Choroid plexus epithelial cell (primary cell): ENCODE measurements around the gene CCDC34.

Source experiments
- DNase-seq: peaks from one replicate; pipeline ENCODE4 v3.0.0-alpha.2; 2010; ENCODE audit warnings: low read depth
- H3K4me3 ChIP-seq: 2 replicates; pipeline ENCODE4 v1.5.1; 2011; ENCODE audit warnings: low read depth, mild to moderate bottlenecking, control low read depth, low read length, moderate library complexity
- CTCF ChIP-seq: conservative IDR thresholded peaks from 2 replicates; pipeline ENCODE4 v1.5.1; 2011; ENCODE audit warnings: low read depth, mild to moderate bottlenecking, control low read depth, inconsistent platforms, low read length, moderate library complexity

CCDC34 gene

DNA sequence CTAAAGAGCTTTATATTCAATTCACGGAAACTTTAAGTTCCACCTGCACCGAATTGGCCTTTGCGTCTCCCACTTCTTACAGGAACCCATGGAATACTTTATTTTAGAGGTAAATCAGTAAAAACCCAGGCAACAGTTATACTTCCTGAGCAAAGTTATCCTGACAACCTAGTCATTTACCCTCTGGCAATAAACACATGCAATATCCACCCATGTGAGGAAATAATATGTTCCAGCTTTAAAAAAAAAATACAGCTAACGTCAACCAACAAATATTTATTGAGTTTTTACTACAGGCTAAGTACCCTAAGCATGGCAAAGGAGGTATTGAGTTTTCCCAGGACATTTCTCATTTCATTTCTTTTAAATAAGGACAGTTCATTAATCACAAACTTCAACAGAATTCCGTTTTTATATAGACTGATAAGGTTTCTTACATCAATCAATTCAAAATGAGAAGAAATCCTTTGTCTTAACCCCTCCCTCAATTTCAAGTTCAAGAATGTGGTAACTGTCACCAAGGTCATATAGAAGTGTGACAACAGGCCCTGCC, 38.3 kb upstream of the CCDC34 start:
- H3K4me3 ChIP-seq: no peak overlapping the region
- TF ChIP-seq CTCF: no peak
- DNase-seq: no peak

DNA sequence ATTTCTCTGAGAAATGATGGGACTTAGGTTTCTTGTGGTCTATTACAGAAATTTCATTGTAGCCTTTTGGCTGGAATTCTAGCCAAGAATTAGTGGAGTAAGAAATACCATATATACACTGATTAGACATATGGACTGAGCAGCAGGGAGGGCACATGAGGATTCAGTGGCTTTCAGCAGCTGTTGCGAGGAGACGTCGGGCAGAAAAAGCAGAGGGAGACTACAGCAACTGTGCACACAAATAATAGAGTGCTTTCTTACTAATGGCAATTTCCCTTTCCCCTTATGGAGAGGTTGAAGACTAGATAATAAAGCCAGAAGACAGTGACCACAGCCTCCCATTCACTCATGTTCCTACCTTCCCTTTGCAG, 35.4 kb upstream of the CCDC34 start:
- no peak for DNase-seq
- no peak for TF ChIP-seq CTCF
- H3K4me3 ChIP-seq: no peak overlapping the region

GRCh38 chr11:27397624-27398399, 34.8 kb upstream of the CCDC34 start:
- no peak overlapping the region for H3K4me3 ChIP-seq
- DNase-seq: no peak
- no peak for TF ChIP-seq CTCF

GRCh38 chr11:27396259-27396839, 33.3 kb upstream of the CCDC34 start:
- no peak overlapping the region for H3K4me3 ChIP-seq
- no peak for TF ChIP-seq CTCF
- DNase-seq: no peak

DNA sequence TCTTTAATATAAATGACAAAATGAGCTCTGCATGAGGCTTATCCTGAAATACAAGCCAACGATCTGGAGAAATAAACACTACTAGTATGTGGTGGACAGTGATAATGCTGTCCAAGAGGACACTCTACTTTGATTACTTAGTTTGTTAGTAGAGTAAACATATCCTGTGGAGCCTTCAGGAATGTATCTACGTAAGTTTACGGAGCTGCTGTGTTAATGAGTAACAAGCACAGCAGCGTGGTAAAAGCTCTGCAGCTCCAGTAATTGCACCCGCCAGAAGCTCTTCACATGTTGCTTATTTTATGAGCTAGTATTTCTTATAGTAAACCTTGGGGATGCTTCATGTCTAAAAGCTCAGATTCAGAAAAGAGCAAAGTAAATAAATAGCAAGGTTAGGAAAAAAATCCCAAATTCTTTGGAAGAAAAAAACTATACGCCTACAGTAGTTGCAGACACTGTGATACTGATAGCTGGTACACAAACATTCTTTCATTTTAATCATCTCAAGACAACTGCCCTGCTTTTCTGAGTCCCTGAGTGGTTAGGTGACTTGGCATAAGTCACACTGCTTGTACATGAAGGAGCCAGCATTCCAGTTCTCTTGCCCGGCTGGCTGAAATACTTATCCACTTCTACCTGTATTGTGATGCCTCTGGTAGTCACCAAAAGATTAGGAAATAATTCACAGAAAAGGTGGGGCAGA, 32.7 kb upstream of the CCDC34 start:
- no peak overlapping the region for H3K4me3 ChIP-seq
- no peak for TF ChIP-seq CTCF
- DNase-seq: peak; percentile 62

GRCh38 chr11:27394781-27395228, 31.8 kb upstream of the CCDC34 start:
- H3K4me3 ChIP-seq: no peak overlapping the region
- no peak for TF ChIP-seq CTCF
- DNase-seq: peak; percentile 47
